GM12878 (cell line): ENCODE measurements around the gene XDH. TPM values are rescaled to one million over a fixed set of nuclear protein-coding genes. Genes with fewer than 3 reads are reported as not detected.

Source experiments
- ATAC-seq: fragments of 200-7000 bp; cut with Tn5 transposase; 3 replicates; pipeline ENCODE4 v1.9.1; 2020; ENCODE audit warnings: mild to moderate bottlenecking, moderate library complexity
- BruUV-seq: library from RNA; stranded (reverse); fragments of 400-500 nt; replicated peaks from 2 replicates; lab custom pipeline; 2021; lab: Mats Ljungman, UMichigan
- CTCF ChIA-PET: fragments of 300-600 bp; sonication (Branson Sonifier 250); formaldehyde crosslinking; extraction: SDS; loops from one replicate; lab custom pipeline; 2021; ENCODE audit warnings: inconsistent platforms; lab: Yijun Ruan, JAX
- POLR2A ChIA-PET: fragments of 350-600 bp; formaldehyde crosslinking; extraction: SDS; loops from one replicate; lab custom pipeline; 2021; ENCODE audit warnings: inconsistent platforms; lab: Charles Lee
- RAD21 ChIA-PET: fragments of 300-600 bp; sonication (Branson Sonifier 250); formaldehyde crosslinking; loops from one replicate; lab custom pipeline; 2023; ENCODE audit warnings: antibody characterized with exemption; ENCODE audit not compliant: unreplicated experiment; lab: Charles Lee
- SMC1A ChIA-PET: fragments of 300-600 bp; sonication (Branson Sonifier 250); formaldehyde crosslinking; loops from one replicate; lab custom pipeline; 2023; ENCODE audit not compliant: unreplicated experiment, uncharacterized antibody; lab: Charles Lee
- DNase-seq: peaks from one replicate; pipeline ENCODE4 v3.0.0-alpha.2; 2011; ENCODE audit warnings: low read depth, low spot score
- FAIRE-seq: peaks from 3 replicates; lab custom pipeline; 2011; peaks lifted over from hg19 to GRCh38; lab: Jason Lieb, UNC
- H2AFZ ChIP-seq: 2 replicates; pipeline ENCODE4 v1.6.0; 2011; ENCODE audit warnings: low read depth, low read length, control low read depth; ENCODE audit not compliant: control insufficient read depth
- H3K27ac ChIP-seq: 2 replicates; pipeline ENCODE4 v1.5.1; 2011; ENCODE audit warnings: control low read depth; ENCODE audit not compliant: control insufficient read depth, insufficient read depth
- H3K27me3 ChIP-seq, 2 experiments: replicated peaks in 1 of 2; 2 replicates each; pipeline versions ENCODE4 v1.6.0 to v1.6.1; 2011; ENCODE audit warnings: low read length in 1 of 2; ENCODE audit not compliant: control insufficient read depth in 2 of 2, insufficient read depth in 2 of 2
- H3K36me3 ChIP-seq, 2 experiments: 2 replicates each; pipeline ENCODE4 v1.5.1; 2011; ENCODE audit warnings: low read length in 1 of 2; ENCODE audit not compliant: control insufficient read depth in 2 of 2, insufficient read depth in 2 of 2
- H3K4me1 ChIP-seq: 2 replicates; pipeline ENCODE4 v1.6.1; 2011; ENCODE audit warnings: mild to moderate bottlenecking, low read length, moderate library complexity, mixed read lengths; ENCODE audit not compliant: control insufficient read depth, insufficient read depth
- H3K4me2 ChIP-seq: 2 replicates; pipeline ENCODE4 v1.6.0; 2011; ENCODE audit warnings: control low read depth; ENCODE audit not compliant: control insufficient read depth, insufficient read depth
- H3K4me3 ChIP-seq: fragments of 200-600 bp; sonication (generic); 2 replicates; pipeline ENCODE4 v1.5.1; 2016
- H3K79me2 ChIP-seq: 2 replicates; pipeline ENCODE4 v1.6.0; 2011; ENCODE audit warnings: low read length; ENCODE audit not compliant: control insufficient read depth, insufficient read depth
- H3K9ac ChIP-seq: 2 replicates; pipeline ENCODE4 v1.8.0; 2011; ENCODE audit warnings: low read length, control low read depth, mixed read lengths; ENCODE audit not compliant: control insufficient read depth, insufficient read depth
- H3K9me3 ChIP-seq: replicated peaks from 3 replicates; pipeline ENCODE4 v1.5.1; 2011; ENCODE audit warnings: mild to moderate bottlenecking, low read length; ENCODE audit not compliant: control insufficient read depth, insufficient read depth
- H4K20me1 ChIP-seq: 2 replicates; pipeline ENCODE4 v1.6.0; 2011; ENCODE audit not compliant: control insufficient read depth, insufficient read depth
- CREM ChIP-seq: IDR thresholded peaks from 2 replicates; pipeline ENCODE4 v1.6.1; 2014; ENCODE audit warnings: antibody characterized with exemption, low read depth
- EED ChIP-seq: sonication (generic); IDR thresholded peaks from 2 replicates; pipeline ENCODE4 v1.6.1; 2016; ENCODE audit warnings: antibody characterized with exemption, low read depth
- HDGF ChIP-seq: fragments of 450-650 bp; IDR thresholded peaks from 2 replicates; pipeline ENCODE4 v1.6.1; 2016; ENCODE audit warnings: antibody characterized with exemption
- NFYB ChIP-seq: IDR thresholded peaks from 2 replicates; pipeline ENCODE4 v1.6.1; 2011; ENCODE audit warnings: low read depth, mild to moderate bottlenecking, low read length, improper control_type of control experiment, moderate library complexity; ENCODE audit not compliant: insufficient read depth
- SIX5 ChIP-seq: IDR thresholded peaks from 2 replicates; pipeline ENCODE4 v1.6.1; 2011; ENCODE audit warnings: mild to moderate bottlenecking, low read depth, low read length, moderate library complexity; ENCODE audit not compliant: severe bottlenecking
- ZNF622 ChIP-seq: fragments of 450-650 bp; IDR thresholded peaks from 2 replicates; pipeline ENCODE4 v1.6.1; 2017; ENCODE audit warnings: mild to moderate bottlenecking, inconsistent platforms
- WGBS: methylation state at CpG from one replicate; pipeline ENCODE4 v1.1.6; 2016; ENCODE audit warnings: low lambda C conversion rate; ENCODE audit not compliant: insufficient replicate concordance, insufficient coverage; ENCODE audit errors: missing lambda C conversion rate; 5-methylcytosine and 5-hydroxymethylcytosine counted together
- in situ Hi-C: fragments of 300-500 bp; cut with MboI; formaldehyde crosslinking; loops from 9 replicates; pipeline ENCODE4 v1.14.3; 2018; ENCODE audit warnings: mixed read lengths
- intact Hi-C: fragments of 100-400 bp; cut with micrococcal nuclease; formaldehyde crosslinking; loops from one replicate; pipeline ENCODE4 v1.14.2; 2022; ENCODE audit not compliant: unreplicated experiment
- polyA plus RNA-seq, 11 experiments: library from polyadenylated mRNA; depleted of rRNA in 4 of 11; unstranded in 6 of 11; stranded (reverse) in 5 of 11; fragments of >200 nt; fragmentation: Nextera tagmentation in 4 of 11; fragmentation: Illumina TruSeq in 1 of 11; extraction: Ambion mirVana in 4 of 11; extraction: Trizol in 1 of 11; gene quantifications; 1 replicate in 1 of 11; 2 replicates in 10 of 11; pipeline versions ENCODE4 v1.2.1 to v1.2.3, GENCODE V29; 2011 to 2016; ENCODE audit warnings: inconsistent platforms in 2 of 11, missing spikeins in 2 of 11, low read depth in 1 of 11
- total RNA-seq, 4 experiments: library from RNA; depleted of rRNA in 3 of 4; stranded (reverse); fragments of >200 nt in 3 of 4; fragmentation: Illumina TruSeq in 1 of 4; extraction: Trizol in 1 of 4; gene quantifications; 2 replicates each; pipeline versions ENCODE4 v1.2.1 to v1.2.3, GENCODE V29; 2013 to 2021
- TF ChIP-seq, protein P1 (sequence below): fragments of 450-650 bp; IDR thresholded peaks from 2 replicates; pipeline ENCODE4 v1.6.1; 2018; ENCODE audit warnings: borderline replicate concordance, mild to moderate bottlenecking; ENCODE audit not compliant: partially characterized antibody
- TF ChIP-seq, protein P2 (sequence below): fragments of 450-650 bp; IDR thresholded peaks from 2 replicates; pipeline ENCODE4 v1.6.1; 2017; ENCODE audit warnings: mild to moderate bottlenecking, moderate library complexity
- TF ChIP-seq, protein P3 (sequence below): fragments of 450-650 bp; conservative IDR thresholded peaks from 2 replicates; pipeline ENCODE4 v1.6.1; 2017; ENCODE audit warnings: mild to moderate bottlenecking, moderate library complexity
- TF ChIP-seq, protein P4 (sequence below): IDR thresholded peaks from 2 replicates; pipeline ENCODE4 v1.6.1; 2012; ENCODE audit warnings: low read depth, low read length, improper control_type of control experiment

XDH gene
- total and polyA plus RNA-seq, 10 of the 15 experiments (the other 5 are each of a cell fraction or from before 2014, with no cell fraction given), result 0.01 TPM; not detected in 9

DNA sequence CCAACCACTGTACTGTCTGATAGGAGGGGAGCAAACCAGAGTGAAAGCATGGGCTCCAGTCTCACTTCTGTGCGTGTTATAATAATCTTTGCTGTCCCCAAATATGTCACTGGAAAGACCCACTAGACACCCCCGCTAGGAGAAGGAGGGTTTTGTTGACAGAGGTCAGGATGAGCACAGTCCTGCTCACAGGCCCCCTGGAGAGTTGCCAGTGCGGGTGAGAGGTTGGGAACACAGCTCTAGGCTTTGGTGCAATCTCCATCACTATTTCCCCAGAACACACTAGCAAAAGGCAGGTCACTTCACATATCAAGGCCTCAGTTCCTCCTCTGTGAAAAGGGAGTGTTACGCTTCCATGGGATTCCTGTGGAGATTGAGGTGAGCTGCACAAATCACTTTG lies 9.7 kb downstream of the XDH start:
- Histone ChIP-seq H4K20me1 (no peaks in the 10 kb centered on the region), H3K36me3 (no peaks in the 10 kb centered on the region), H3K4me1 (no peaks in the 10 kb centered on the region), H3K4me2 (no peak overlapping the region), H3K27me3 (no peaks in the 10 kb centered on the region; a peak in 1 of 4 replicates), H3K79me2 (no peaks in the 10 kb centered on the region), H3K27ac (no peak overlapping the region), H2AFZ (no peak overlapping the region), H3K9me3 (no peaks in the 10 kb centered on the region), H3K4me3 (no peak overlapping the region), H3K9ac (no peak overlapping the region)
- CTCF ChIA-PET, result no interaction called here
- no peak for FAIRE-seq
- no peak for DNase-seq
- in situ Hi-C loops, result no loop called here
- SMC1A ChIA-PET, result no interaction called here
- RAD21 ChIA-PET, result no interaction called here
- no peak for ATAC-seq
- intact Hi-C loops, result no loop called here
- no TSS peak for BruUV-seq
- WGBS, result 21% methylated on average over 4 of the region's 4 CpGs
- POLR2A ChIA-PET, result no interaction called here
- TF ChIP-seq, protein P1, sequence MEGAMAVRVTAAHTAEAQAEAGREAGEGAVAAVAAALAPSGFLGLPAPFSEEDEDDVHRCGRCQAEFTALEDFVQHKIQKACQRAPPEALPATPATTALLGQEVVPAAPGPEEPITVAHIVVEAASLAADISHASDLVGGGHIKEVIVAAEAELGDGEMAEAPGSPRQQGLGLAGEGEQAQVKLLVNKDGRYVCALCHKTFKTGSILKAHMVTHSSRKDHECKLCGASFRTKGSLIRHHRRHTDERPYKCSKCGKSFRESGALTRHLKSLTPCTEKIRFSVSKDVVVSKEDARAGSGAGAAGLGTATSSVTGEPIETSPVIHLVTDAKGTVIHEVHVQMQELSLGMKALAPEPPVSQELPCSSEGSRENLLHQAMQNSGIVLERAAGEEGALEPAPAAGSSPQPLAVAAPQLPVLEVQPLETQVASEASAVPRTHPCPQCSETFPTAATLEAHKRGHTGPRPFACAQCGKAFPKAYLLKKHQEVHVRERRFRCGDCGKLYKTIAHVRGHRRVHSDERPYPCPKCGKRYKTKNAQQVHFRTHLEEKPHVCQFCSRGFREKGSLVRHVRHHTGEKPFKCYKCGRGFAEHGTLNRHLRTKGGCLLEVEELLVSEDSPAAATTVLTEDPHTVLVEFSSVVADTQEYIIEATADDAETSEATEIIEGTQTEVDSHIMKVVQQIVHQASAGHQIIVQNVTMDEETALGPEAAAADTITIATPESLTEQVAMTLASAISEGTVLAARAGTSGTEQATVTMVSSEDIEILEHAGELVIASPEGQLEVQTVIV, result no peak
- TF ChIP-seq, protein P2, sequence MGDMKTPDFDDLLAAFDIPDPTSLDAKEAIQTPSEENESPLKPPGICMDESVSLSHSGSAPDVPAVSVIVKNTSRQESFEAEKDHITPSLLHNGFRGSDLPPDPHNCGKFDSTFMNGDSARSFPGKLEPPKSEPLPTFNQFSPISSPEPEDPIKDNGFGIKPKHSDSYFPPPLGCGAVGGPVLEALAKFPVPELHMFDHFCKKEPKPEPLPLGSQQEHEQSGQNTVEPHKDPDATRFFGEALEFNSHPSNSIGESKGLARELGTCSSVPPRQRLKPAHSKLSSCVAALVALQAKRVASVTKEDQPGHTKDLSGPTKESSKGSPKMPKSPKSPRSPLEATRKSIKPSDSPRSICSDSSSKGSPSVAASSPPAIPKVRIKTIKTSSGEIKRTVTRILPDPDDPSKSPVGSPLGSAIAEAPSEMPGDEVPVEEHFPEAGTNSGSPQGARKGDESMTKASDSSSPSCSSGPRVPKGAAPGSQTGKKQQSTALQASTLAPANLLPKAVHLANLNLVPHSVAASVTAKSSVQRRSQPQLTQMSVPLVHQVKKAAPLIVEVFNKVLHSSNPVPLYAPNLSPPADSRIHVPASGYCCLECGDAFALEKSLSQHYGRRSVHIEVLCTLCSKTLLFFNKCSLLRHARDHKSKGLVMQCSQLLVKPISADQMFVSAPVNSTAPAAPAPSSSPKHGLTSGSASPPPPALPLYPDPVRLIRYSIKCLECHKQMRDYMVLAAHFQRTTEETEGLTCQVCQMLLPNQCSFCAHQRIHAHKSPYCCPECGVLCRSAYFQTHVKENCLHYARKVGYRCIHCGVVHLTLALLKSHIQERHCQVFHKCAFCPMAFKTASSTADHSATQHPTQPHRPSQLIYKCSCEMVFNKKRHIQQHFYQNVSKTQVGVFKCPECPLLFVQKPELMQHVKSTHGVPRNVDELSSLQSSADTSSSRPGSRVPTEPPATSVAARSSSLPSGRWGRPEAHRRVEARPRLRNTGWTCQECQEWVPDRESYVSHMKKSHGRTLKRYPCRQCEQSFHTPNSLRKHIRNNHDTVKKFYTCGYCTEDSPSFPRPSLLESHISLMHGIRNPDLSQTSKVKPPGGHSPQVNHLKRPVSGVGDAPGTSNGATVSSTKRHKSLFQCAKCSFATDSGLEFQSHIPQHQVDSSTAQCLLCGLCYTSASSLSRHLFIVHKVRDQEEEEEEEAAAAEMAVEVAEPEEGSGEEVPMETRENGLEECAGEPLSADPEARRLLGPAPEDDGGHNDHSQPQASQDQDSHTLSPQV, result no peak
- TF ChIP-seq, protein P3, sequence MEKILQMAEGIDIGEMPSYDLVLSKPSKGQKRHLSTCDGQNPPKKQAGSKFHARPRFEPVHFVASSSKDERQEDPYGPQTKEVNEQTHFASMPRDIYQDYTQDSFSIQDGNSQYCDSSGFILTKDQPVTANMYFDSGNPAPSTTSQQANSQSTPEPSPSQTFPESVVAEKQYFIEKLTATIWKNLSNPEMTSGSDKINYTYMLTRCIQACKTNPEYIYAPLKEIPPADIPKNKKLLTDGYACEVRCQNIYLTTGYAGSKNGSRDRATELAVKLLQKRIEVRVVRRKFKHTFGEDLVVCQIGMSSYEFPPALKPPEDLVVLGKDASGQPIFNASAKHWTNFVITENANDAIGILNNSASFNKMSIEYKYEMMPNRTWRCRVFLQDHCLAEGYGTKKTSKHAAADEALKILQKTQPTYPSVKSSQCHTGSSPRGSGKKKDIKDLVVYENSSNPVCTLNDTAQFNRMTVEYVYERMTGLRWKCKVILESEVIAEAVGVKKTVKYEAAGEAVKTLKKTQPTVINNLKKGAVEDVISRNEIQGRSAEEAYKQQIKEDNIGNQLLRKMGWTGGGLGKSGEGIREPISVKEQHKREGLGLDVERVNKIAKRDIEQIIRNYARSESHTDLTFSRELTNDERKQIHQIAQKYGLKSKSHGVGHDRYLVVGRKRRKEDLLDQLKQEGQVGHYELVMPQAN, result no peak
- TF ChIP-seq NFYB (no peak), HDGF (no peak), SIX5 (no peak), EED (no peak), ZNF622 (no peak), CREM (no peak)
- TF ChIP-seq, protein P4, sequence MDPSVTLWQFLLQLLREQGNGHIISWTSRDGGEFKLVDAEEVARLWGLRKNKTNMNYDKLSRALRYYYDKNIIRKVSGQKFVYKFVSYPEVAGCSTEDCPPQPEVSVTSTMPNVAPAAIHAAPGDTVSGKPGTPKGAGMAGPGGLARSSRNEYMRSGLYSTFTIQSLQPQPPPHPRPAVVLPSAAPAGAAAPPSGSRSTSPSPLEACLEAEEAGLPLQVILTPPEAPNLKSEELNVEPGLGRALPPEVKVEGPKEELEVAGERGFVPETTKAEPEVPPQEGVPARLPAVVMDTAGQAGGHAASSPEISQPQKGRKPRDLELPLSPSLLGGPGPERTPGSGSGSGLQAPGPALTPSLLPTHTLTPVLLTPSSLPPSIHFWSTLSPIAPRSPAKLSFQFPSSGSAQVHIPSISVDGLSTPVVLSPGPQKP, result no peak
